ENCODE measurements around the gene HSD11B1. TPM values are rescaled to one million over a fixed set of nuclear protein-coding genes. Genes with fewer than 3 reads are reported as not detected.

Gene HSD11B1
- total and polyA plus RNA-seq, 12 donors: 0.59 to 15.7 (median 3.0) TPM

- TF ChIP-seq, protein P1, sequence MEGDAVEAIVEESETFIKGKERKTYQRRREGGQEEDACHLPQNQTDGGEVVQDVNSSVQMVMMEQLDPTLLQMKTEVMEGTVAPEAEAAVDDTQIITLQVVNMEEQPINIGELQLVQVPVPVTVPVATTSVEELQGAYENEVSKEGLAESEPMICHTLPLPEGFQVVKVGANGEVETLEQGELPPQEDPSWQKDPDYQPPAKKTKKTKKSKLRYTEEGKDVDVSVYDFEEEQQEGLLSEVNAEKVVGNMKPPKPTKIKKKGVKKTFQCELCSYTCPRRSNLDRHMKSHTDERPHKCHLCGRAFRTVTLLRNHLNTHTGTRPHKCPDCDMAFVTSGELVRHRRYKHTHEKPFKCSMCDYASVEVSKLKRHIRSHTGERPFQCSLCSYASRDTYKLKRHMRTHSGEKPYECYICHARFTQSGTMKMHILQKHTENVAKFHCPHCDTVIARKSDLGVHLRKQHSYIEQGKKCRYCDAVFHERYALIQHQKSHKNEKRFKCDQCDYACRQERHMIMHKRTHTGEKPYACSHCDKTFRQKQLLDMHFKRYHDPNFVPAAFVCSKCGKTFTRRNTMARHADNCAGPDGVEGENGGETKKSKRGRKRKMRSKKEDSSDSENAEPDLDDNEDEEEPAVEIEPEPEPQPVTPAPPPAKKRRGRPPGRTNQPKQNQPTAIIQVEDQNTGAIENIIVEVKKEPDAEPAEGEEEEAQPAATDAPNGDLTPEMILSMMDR (IDR thresholded peaks at IDR 0.05): no peak
- Histone ChIP-seq H3K9me3 (no peaks in the 10 kb centered on the region), H3K27ac (no peak overlapping the region), H3K27me3 (no peaks in the 10 kb centered on the region), H3K4me3 (no peak overlapping the region), H3K4me1 (peaks cover 0 to 9% (median 5%) of the 10 kb centered on the region in 9 donors), H3K36me3 (peaks cover 0 to 87% (median 0%) of the 10 kb centered on the region in 9 donors)
- DNase-seq (no peak), ATAC-seq (no peak)
- WGBS, 2 donors: 97 to 100% methylated on average over 1 of the region's 1 CpG
- intact Hi-C loops (cut with DNase I): no loop called here
Observed at GRCh38 chr1:209778102-209778501, 73.5 kb downstream of the HSD11B1 start.

DNA sequence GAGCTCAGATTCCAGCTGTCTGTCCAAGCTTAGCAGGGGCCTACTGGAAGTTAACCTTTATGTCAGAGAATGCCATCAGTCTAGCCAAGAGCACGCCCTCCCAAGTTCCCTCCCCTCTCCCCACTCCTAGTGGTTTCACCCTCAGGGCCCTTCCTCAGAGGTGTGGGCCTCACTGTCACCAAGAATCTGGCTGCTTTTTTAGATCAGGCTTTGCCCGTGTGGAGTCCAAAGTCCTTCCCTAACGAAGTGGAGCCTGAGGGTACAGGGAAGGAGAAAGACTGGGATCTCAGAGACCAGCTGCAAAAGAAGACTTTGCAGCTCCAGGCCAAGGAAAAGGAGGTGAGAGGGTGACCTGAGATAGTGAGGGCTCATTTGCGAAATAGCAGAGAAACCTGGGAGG is 75.6 kb downstream of the HSD11B1 start:
- Histone ChIP-seq H3K4me1 (peaks cover 0 to 26% (median 16%) of the 10 kb centered on the region in 9 donors), H3K27ac (no peak overlapping the region), H3K4me3 (no peak overlapping the region), H3K36me3 (peaks cover 0 to 77% (median 0%) of the 10 kb centered on the region in 9 donors), H3K27me3 (no peaks in the 10 kb centered on the region), H3K9me3 (no peaks in the 10 kb centered on the region)
- ATAC-seq (no peak), DNase-seq (no peak)
- TF ChIP-seq, protein P1 (IDR thresholded peaks at IDR 0.05): no peak
- 78 to 93% methylated on average over 4 of the region's 4 CpGs for WGBS, 2 donors
- intact Hi-C loops (cut with DNase I): loop anchor here in 1 of 10 donors (5.0 kb wide), 1 partner anchor 47 kb away; the partner anchor contains the start of gene UTP25

GRCh38 chr1:209783386-209783785 is 78.7 kb downstream of the HSD11B1 start:
- TF ChIP-seq, protein P1 (IDR thresholded peaks at IDR 0.05): no peak
- Histone ChIP-seq H3K36me3 (peaks cover 0 to 46% (median 0%) of the 10 kb centered on the region in 9 donors), H3K27ac (peak overlapping the region in 2 of 10 donors; percentile 3 to 79), H3K9me3 (no peaks in the 10 kb centered on the region), H3K4me1 (peaks cover 0 to 55% (median 31%) of the 10 kb centered on the region in 9 donors), H3K4me3 (peak overlapping the region in 7 of 10 donors; percentile 57 to 79 (median 64)), H3K27me3 (peaks cover 0 to 11% (median 0%) of the 10 kb centered on the region in 7 donors)
- intact Hi-C loops (cut with DNase I): loop anchor here in 1 of 10 donors (5.0 kb wide), 1 partner anchor 44 kb away; the partner anchor contains the start of gene UTP25
- no peak for DNase-seq
- 39 to 51% methylated on average over 6 of the region's 6 CpGs for WGBS, 2 donors
- ATAC-seq: no peak

Other genes starting within 250 kb of the HSD11B1 start
- gene CAMK1G, start 121.1 kb upstream of the HSD11B1 start, total RNA-seq: under 1 TPM in 3 of 10 donors, not detected in 7; 0.11 to 0.71 (median 0.21) TPM
- not detected for gene CAMK1G, start 121.1 kb upstream of the HSD11B1 start, polyA plus RNA-seq
- gene LAMB3, start 52.4 kb upstream of the HSD11B1 start, total RNA-seq: 1 to 10 TPM; 2.3 to 6.0 (median 3.8) TPM
- 1 to 10 TPM; 1.6 to 3.7 TPM for gene LAMB3, start 52.4 kb upstream of the HSD11B1 start, polyA plus RNA-seq
- gene G0S2, start 29.4 kb upstream of the HSD11B1 start, total RNA-seq: 100 to 1,000 TPM in 7 of 10 donors, 10 to 100 TPM in 3; 75.3 to 491 (median 131) TPM
- 100 to 1,000 TPM in 1 of 2 donors, 10 to 100 TPM in 1; 90.0 to 223 TPM for gene G0S2, start 29.4 kb upstream of the HSD11B1 start, polyA plus RNA-seq
- gene TRAF3IP3, start 51.2 kb downstream of the HSD11B1 start, total RNA-seq: 1 to 10 TPM in 4 of 10 donors, under 1 TPM in 6; 0.45 to 8.0 (median 0.85) TPM
- under 1 TPM; 0.58 to 0.59 TPM for gene TRAF3IP3, start 51.2 kb downstream of the HSD11B1 start, polyA plus RNA-seq
- gene C1orf74, start 79.7 kb downstream of the HSD11B1 start, total RNA-seq: 1 to 10 TPM; 1.2 to 2.8 (median 1.9) TPM
- 1 to 10 TPM; 1.0 to 1.2 TPM for gene C1orf74, start 79.7 kb downstream of the HSD11B1 start, polyA plus RNA-seq
- 10 to 100 TPM; 25.1 to 69.4 (median 43.8) TPM for gene IRF6, start 101.3 kb downstream of the HSD11B1 start, total RNA-seq
- gene IRF6, start 101.3 kb downstream of the HSD11B1 start, polyA plus RNA-seq: 10 to 100 TPM in 1 of 2 donors, 1 to 10 TPM in 1; 1.2 to 11.3 TPM
- gene UTP25, start 123.1 kb downstream of the HSD11B1 start, total RNA-seq: 1 to 10 TPM; 2.3 to 4.2 (median 3.4) TPM
- gene UTP25, start 123.1 kb downstream of the HSD11B1 start, polyA plus RNA-seq: 1 to 10 TPM in 1 of 2 donors, under 1 TPM in 1; 0.73 to 1.5 TPM
- under 1 TPM in 1 of 10 donors, not detected in 9; 0.06 TPM for gene SYT14, start 233.4 kb downstream of the HSD11B1 start, total RNA-seq
- not detected for gene SYT14, start 233.4 kb downstream of the HSD11B1 start, polyA plus RNA-seq